Activated T-helper 1 cell treated with anti-CD3 and anti-CD28 coated beads, Interleukin-2, amount 50 U/mL, for 16 hours (primary cell): ENCODE data around the gene ZFP82.

ENCODE experiments used
- DNase-seq, 2 donors: peaks; one replicate each; pipeline ENCODE4 v3.0.0-alpha.2; 2020; ENCODE audit warnings: low read depth in 1 of 2, low spot score in 1 of 2

ZFP82 gene

DNA sequence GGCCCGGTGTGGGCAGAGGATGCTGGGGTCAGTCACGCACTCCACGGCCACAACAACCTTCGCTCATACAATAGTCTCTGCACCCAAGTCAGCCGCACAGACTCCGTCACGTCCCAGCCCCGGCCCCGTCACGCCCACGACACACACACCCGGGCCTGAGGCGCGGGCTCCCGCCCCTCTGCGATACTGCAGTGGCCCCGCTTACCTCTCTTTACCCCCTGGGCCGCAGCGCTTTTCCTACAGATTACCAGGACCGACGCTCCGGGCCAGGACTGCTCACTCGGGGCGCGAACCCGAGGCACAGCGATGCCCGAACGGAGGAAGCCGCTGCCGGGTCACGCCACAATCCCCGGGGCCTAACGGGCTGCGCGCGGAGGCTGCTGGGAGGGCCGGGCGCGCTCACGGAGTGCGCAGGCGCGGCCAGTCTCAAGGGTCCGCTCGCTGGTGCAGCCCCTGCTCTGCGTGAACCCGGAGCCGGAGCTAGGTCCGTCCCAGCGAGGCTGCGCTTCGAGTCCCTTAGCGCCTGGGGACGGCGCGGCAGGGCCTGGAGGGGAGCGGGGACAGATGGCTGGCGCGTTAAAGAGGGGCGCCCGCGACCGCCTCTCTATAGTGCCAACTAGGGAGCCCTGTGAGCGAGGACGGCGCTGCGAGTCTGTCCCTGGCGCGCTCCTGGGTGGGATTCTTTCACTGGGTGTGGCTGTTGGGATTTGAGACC lies at the start of gene ZFP82:
TSS of gene ZFP82 (minus strand) at position 358 of the 715 bp plus-strand sequence. CDS start 8,855 bp downstream, outside the sequence.
- peak; percentile 48 to 58 for DNase-seq

DNA sequence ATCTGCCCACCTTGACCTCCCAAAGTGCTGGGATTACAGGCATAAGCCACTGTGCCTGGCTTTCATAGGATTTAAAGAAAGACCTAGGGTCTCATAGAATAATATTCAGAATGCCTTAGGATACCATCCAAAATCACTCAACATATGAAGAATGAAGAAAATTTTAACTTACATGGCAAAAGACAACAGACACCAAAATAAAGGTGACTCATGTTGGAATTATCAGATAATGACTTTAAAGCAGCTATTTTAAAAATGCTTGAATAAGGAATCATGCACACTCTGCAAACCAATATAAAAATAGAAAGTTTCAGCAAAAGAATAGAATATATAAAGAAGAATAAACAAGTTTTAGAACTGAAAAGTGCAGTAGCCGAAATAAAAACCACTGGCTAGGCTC lies 41.6 kb upstream of the ZFP82 start:
- DNase-seq = no peak

DNA sequence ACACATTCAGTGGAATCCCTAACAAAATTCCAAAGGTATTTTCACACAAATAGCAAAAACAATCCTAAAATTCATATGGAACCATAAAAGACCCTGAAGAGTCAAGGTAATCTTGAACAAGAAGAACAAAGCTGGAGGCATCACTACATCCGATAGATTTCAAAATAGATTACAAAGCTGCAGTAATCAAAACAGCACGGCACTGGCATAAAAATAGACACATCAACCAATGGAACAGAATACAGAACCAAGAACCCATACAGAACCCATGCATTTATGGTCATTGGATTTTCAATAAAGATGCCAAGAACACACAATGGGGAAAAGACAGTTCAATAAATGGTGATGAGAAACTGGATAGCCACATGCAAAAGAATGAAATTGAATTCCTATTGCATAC lies 38.4 kb upstream of the ZFP82 start:
- no peak for DNase-seq

DNA sequence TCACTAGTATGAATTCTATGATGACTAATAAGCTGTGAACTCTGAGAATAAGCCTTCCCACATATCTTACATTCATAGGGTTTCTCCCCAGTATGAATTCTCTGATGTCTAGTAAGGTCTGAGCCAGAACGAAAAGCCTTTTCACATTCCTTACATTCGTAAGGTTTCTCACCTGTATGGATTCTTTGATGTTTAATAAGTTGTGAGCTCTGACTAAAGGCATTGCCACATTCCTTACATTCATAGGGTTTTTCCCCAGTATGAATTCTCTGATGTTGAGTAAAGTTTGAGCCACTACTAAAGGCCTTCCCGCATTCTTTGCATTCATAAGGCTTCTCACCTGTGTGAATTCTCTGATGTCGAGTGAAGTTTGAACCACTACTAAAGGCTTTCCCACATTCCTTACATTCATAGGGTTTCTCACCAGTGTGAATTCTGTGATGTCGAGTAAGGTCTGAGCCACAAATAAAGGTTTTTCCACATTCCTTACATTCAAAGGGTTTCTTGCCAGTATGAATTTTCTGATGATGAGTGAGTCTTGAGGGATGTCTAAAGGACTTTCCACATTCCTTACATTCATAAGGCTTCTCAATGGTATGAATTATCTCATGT lies 30.7 kb upstream of the ZFP82 start:
- DNase-seq = no peak

DNA sequence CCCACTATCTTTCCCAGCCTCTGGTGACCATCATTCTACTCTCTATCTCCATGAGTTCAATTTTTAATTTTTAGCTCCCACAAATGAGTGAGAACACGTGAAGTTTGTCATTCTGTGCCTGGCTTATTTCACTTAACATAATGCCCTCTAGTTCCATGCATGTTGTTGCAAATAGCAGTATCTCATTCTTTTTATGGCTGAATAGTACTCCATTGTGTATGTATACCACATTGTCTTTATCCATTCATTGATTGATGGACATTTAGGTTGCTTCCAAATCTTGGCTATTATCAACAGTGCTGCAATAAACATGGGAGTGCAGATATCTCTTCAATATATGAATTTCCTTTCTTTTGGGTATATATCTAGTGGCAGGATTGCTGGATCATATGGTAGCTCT lies 22.9 kb upstream of the ZFP82 start:
- DNase-seq = no peak

DNA sequence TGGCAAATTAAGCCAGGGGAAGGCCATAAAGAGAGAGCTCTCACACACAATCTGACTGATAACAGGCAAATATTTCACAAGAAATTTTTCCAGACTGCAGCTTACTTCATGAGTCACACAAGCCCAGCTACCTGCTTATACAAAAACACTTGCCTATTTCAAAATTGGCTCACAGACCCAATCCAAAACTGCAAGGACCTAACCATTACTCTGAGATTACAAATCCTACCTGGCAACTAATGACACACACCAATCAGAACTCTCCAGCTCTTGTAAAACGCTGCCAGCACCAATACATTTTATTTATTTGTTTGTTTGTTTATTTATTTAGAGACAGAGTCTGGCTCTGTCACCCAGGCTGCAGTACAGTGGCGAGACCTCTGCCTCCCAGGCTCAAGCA lies 18.1 kb upstream of the ZFP82 start:
- DNase-seq = no peak

DNA sequence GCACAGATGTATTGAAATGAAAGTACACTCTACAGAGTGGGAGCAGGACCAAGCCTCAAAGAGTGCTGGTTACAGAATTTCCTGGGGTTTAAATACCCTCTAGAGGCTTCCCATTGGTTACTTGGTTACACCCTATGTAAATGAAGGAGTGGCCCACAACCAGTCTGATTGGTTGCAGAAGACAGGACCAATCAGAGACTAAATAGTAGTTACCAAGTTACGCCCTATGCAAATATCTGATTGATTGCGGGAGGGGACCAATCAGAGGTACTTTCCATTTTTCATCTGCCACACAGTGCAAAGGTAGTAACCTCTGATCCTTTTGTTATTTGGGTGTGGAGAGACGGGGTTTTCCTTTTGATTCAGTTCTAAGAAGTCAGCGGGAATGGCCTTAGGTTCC lies 5.5 kb upstream of the ZFP82 start:
- DNase-seq = no peak

DNA sequence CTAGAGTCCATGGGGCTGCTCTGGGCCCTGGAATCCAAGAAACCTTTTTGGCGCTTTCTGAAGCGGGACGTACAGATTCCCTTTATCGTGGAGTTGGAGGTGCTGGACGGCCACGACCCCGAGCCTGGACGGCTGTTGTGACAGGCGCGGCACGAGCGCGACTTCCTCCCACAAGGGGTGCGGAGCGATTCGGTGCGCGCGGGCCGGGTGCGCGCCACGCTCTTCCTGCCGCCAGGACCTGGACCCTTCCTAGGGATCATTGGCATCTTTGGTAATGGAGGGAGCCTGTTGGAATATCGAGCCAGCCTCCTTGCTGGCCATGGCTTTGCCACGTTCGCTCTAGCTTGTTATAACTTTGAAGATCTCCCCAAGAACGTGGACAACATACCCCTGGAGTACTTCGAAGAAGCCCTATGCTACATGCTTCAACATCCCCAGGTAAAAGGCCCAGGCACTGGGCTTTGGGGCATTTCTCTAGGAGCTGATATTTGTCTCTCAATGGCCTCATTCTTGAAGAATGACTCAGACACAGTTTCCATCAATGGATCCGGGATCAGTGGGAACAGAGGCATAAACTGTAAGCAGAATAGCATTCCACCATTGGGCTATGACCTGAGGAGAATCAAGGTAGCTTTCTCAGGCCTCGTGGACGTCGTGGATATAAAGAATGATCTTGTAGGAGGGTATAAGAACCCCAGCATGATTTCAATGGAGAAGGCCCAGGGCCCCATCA lies 3.5 kb upstream of the ZFP82 start:
- DNase-seq = no peak

DNA sequence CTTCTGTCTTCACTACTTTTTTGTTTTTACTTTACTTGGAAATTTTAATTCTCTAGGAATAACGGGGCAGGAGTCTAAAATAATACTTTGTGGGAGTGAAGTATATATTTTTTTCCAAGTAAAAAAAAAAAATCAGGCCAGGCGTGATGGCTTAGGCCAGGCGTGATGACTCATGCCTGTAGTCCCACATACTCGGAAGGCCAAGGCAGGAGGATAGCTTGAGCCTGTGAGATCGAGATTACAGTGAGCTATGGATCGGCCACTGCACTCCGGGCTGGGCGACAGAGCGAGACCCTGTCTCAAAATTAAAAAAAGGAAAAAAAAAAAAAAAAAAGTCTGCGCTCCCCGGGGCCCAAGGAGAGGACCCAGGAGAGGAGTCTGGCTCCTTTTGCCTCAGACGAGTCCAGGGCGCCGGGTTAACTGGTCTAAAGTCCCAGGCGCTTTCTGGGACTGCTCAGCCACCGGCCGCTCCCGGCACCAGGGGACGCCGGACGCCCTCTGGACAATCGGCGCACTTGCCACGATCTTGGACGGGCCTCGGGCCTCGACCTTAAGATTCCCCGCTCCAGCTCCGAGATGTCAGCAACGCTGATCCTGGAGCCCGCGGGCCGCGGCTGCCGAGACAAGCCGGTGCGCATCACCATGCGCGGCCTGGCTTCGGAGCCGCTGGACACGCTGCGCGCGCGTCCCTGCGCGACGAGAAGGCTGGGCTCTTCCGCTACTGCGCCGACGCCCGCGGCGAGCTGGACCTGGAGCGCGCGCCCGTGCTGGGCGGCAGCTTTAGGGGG lies 2.7 kb upstream of the ZFP82 start:
- no peak for DNase-seq

DNA sequence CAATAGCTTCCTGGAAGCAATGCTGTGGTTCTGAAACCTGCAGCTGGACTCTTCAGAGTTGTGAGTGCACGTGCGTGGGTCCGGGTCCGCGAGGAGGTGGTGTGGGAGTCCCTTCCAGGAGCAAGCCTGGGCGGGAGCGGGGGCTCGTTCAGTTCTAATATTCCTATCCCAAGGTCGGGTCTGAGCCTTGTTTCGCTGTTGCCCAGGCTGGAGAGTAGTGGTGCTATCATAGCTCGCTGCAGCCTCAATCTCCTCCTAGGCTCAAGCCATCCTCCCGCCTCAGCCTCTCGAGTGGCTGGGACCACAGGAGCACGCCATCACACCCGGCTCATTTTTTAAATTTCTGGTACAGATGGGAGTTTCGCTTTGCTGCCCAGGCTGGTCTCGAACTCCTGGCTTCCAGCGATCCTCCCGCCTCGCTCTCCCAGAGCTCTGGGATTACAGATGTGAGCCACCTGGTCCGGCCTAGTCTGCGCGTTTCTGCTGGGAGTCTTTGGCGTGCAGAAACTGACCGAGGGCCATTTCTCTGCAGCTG lies 625 bp downstream of the ZFP82 start:
- DNase-seq = no peak

DNA sequence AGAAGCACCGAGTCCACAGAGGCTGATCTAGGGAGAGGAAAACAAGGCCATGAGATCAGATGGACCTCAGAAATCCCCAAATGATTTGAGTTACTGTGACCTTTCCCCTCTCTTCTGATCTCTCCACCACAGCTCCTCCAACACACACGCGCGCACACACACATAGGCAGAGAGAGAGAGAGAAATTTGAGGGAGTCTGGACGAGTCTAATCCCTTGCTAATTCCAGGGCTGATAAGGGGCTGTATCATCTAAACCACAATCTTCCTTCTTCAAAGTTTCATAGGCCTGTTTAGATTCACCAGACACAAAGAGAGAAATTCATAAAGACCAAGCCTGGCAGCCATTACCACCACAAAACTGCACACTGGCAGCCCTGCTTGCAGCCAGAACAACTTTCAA lies 8.6 kb downstream of the ZFP82 start:
- DNase-seq = no peak

DNA sequence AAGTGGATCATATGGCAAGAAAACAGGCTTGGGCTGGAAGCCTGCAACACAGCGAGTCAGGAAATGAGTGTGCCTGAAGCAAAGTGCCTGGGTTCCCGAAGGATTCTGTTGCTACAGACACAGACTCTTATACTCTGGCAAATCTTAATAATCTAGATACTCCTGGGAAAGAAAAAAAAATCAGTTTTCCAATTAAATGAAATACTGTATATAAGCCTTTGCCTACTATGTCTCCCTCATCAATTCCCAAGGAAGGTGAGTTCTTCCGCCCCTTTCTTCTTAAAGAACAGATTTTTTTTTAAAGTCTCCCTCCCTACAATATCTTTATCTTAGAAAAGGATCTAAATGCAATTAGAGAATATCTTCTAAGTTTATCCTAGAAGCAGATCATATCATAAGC lies 10.3 kb downstream of the ZFP82 start:
- DNase-seq = no peak

DNA sequence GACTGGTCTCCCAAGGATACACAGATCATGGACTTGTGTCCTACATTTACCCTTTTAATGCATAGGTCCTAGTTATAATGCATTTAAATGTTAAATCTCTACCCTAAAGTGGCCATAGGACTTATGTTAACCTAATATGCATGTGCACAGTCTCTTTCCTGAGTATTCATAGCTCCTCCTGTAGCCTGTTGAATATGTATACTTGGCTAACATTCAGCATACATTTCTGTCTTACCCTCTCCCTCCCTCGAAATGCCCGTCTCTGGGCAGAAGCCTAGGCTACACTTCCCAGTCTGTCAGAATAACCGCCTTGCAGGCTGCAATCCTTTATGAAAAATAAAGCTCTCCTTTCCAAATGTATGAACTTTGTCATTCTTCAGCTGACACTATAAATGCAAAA lies 13.9 kb downstream of the ZFP82 start:
- no peak for DNase-seq

DNA sequence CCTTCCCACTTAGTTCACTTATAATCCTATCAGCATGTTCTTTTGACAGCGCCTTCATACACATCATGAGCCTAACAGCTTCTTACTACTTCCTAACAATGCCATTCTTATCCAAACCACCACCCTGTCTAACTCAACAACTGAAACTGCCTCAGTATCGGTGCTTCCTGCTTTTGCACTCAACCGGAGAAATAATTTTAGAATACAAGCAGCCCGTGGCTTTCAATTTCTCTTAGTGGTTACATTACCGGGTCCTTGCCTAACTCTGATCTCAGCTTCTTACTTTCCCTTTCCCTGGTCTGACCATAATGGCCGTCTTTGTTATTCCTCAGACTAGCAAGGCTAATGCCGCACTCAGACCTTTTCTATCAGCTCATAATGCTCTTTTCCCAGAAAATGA lies 17.0 kb downstream of the ZFP82 start:
- DNase-seq = no peak

DNA sequence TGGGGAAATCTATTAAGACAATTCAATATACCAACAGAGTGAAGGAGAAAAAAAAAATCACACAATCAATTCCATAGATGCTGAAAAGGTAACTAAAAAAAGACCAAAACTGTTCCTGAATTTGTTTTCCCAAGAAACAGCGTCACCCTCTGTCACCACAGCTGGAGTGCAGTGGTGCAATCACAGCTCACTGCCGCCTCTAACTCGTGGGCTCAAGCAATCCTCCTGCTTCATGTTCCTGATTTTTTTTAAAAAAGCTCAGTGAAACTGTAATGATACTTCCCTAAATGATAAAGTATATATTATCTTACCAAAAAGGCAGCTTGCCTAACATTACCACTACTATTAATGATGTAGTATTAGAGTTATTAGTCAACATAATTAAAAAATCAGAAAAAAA lies 19.9 kb downstream of the ZFP82 start:
- no peak for DNase-seq

DNA sequence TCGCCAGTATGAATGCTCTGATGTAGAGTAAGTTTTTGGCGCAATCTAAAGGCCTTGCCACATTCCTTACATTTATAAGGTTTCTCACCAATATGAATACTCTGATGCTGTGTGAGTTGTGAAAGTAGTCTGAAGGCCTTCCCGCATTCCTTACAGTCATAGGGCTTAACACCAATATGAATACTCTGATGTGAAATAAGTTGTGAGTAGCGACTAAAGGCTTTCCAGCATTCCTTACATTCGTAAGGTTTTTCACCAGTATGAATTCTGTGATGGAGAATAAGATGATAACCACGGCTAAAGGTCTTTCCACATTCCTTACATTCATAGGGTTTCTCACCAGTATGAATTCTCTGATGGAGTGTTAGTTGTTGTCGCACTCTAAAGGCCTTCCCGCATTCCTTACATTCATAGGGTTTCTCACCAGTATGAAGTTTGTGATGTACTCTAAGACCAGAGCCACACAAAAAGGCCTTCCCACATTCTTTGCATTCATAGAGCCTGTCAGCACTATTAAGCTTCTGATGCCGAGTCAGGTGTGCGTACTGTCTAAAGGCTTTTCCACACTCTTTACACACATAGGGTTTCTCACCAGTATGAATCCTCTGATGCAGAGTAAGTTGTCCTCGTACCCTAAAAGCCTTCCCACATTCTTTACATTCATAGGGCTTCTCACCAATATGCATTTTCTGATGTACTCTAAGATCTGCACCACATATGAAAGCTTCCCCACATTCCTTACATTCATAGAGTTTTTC lies 25.3 kb downstream of the ZFP82 start:
- no peak for DNase-seq

DNA sequence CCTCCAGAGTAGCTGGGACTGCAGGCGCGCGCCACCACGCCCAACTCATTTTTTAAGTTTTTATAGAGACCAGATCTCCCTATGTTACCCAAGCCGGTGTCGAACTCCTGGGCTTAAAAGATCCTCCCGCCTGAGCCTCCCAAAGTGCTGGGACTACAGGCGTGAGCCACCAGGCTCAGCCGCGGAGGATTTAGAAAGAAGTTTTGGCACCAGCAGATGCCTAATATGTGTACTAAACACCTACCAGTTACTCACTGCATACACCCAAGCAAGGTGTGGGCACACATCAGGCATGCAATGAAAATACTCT lies 39.0 kb downstream of the ZFP82 start:
- DNase-seq = no peak

DNA sequence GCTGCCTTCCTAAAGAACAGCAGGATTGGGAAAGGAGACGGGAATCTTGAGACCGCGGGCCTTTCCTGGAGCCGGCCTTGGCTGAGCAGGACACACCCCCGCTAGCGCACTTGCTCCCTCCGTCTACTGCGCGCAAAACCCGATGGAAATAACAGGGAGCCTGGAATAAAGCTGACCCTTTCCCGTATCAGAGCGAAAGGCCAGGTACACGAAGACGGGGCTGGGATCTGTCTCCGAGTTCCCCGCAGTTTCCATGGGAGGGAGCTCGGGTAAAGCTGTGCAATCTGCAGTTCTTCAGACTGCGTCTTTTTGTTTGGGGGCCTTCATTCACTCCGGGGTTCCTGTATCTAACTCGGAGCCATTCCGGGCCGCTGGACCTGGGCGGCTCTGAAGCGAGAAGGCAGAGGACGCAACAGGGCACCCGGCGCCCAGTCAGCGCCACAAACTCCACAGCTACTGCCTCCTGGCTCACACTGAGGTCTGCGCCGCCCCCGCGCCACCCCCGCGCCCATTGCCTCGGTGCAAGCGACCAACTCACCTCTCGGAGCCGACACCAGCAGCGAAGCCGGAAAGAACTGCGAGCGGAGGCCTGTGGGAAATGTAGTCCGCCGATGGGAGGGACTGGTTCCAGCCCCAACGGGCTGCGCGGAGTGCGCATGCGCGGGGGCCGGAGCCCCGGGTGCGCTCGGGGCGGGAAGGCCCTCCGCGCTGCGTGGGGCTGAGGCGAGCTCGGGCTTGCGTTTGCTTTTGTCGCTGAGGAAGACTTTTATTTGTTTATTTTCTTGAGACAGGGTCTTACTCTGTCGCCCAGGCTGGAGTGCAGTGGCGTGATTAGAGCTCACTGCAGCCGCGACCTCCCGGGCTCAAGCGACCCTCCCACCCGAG lies 39.6 kb downstream of the ZFP82 start, which contains the start of gene ZFP14:
TSS of gene ZFP14 (minus strand) at position 577 of the 885 bp plus-strand sequence. CDS start 11,309 bp downstream, outside the sequence.
- DNase-seq = peak; percentile 86 to 91

DNA sequence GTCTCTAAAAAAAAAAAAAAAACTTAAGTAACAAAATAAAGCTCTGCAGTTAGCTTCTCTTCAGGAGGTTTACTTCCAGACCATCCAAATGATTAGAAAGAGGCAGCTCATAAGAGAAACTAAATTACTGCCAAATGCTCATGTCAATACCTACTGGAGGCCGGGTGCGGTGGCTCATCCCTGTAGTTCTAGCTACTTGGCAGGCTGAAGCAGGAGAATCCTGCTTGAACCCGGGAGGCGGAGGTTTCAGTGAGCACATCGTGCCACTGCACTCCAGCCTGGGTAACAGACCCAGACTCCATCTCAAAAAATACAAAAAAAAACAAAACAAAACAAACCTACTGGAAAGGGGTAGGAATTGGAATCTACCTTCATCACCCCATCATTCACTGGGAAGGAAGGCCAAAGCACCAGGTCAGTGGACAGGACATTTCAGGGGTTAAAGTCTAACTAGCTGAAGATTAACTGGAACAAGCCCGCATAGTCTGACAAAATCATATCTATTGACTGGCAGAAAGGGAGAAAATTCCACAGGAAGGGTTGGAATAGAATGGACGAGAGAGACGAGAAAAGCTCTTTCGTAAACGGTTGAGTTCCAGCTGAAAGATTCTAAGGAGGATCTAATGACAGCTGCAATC lies 40.8 kb downstream of the ZFP82 start:
- DNase-seq = no peak
